H1 (cell line): ENCODE measurements around the gene XIRP1. TPM values are rescaled to one million over a fixed set of nuclear protein-coding genes. Genes with fewer than 3 reads are reported as not detected.

Experiments
- ATF3 ChIP-seq: IDR thresholded peaks from 2 replicates; pipeline ENCODE4 v1.6.1; 2011; ENCODE audit warnings: low read depth, mild to moderate bottlenecking, low read length; ENCODE audit not compliant: insufficient read depth
- CHD1 ChIP-seq: IDR thresholded peaks from 2 replicates; pipeline ENCODE4 v1.6.1; 2012; ENCODE audit warnings: low read depth, low read length, improper control_type of control experiment
- EP300 ChIP-seq, 2 experiments: IDR thresholded peaks; 1 replicate in 1 of 2; 2 replicates in 1 of 2; pipeline ENCODE4 v1.6.1; 2011 to 2012; ENCODE audit warnings: low read depth in 2 of 2, low read length in 2 of 2, mild to moderate bottlenecking in 2 of 2, borderline replicate concordance in 1 of 2, inconsistent platforms in 1 of 2, moderate library complexity in 1 of 2
- EZH2 ChIP-seq: fragments of 200-600 bp; sonication (generic); IDR thresholded peaks from 2 replicates; pipeline ENCODE4 v1.7.1; 2012; ENCODE audit warnings: low read depth, mild to moderate bottlenecking, moderate library complexity, low read length, inconsistent platforms; ENCODE audit not compliant: severe bottlenecking
- HDAC2 ChIP-seq, 2 experiments: fragments of 300-600 bp in 1 of 2; sonication (generic) in 1 of 2; IDR thresholded peaks; 2 replicates each; pipeline ENCODE4 v1.6.1; 2011 to 2012; ENCODE audit warnings: low read depth in 2 of 2, low read length in 2 of 2, mild to moderate bottlenecking in 2 of 2, moderate library complexity in 2 of 2, borderline replicate concordance in 1 of 2, inconsistent platforms in 1 of 2
- HDAC6 ChIP-seq: IDR thresholded peaks from one replicate; pipeline ENCODE4 v1.7.1; 2012; ENCODE audit warnings: low read depth, mild to moderate bottlenecking, inconsistent platforms, low read length, moderate library complexity
- JUND ChIP-seq: IDR thresholded peaks from 2 replicates; pipeline ENCODE4 v1.6.1; 2011; ENCODE audit warnings: mild to moderate bottlenecking, improper control_type of control experiment, low read length
- KDM4A ChIP-seq: IDR thresholded peaks from one replicate; pipeline ENCODE4 v1.7.1; 2012; ENCODE audit warnings: low read depth, mild to moderate bottlenecking, moderate library complexity, low read length, inconsistent platforms; ENCODE audit not compliant: severe bottlenecking
- RBBP5 ChIP-seq: IDR thresholded peaks from 2 replicates; pipeline ENCODE4 v1.7.1; 2012; ENCODE audit warnings: low read depth, mild to moderate bottlenecking, inconsistent platforms, low read length, moderate library complexity, borderline replicate concordance
- RNF2 ChIP-seq: fragments of 200-900, 300-1000 bp; sonication (generic); IDR thresholded peaks from 2 replicates; pipeline ENCODE4 v1.7.1; 2016; ENCODE audit warnings: borderline replicate concordance, low read depth, mild to moderate bottlenecking, antibody characterized with exemption, low read length; ENCODE audit not compliant: poor library complexity, severe bottlenecking; ENCODE audit errors: missing control alignments
- TAF7 ChIP-seq: optimal IDR thresholded peaks from 2 replicates; pipeline ENCODE3; 2011; ENCODE audit warnings: low read depth, mild to moderate bottlenecking, inconsistent platforms, low read length, moderate library complexity, borderline replicate concordance
- TEAD4 ChIP-seq: IDR thresholded peaks from 2 replicates; pipeline ENCODE4 v1.6.1; 2012; ENCODE audit warnings: low read depth, low read length, inconsistent platforms, mixed read lengths
- polyA plus RNA-seq, 7 experiments: library from polyadenylated mRNA; depleted of rRNA in 3 of 7; stranded (reverse) in 5 of 7; unstranded in 2 of 7; fragments of >200 nt in 5 of 7; fragments of 200-250 nt in 2 of 7; gene quantifications; 1 replicate in 5 of 7; 2 replicates in 1 of 7; 4 replicates in 1 of 7; pipeline versions ENCODE4 v1.2.1 to v1.2.3, GENCODE V29; 2011 to 2013; ENCODE audit warnings: missing spikeins in 2 of 7, mixed read lengths in 2 of 7
- total RNA-seq: library from RNA; stranded (reverse); fragmentation: NEBNext Ultra II Directional; extraction: Animal tissue kit (Norgen Biotek cat#: 25700); gene quantifications from 2 replicates; pipeline ENCODE4 v1.2.1, GENCODE V29; 2021

The XIRP1 gene
- total and polyA plus RNA-seq, 2 of the 8 experiments (the other 6 are each of a cell fraction or from before 2014, with no cell fraction given): not detected

DNA sequence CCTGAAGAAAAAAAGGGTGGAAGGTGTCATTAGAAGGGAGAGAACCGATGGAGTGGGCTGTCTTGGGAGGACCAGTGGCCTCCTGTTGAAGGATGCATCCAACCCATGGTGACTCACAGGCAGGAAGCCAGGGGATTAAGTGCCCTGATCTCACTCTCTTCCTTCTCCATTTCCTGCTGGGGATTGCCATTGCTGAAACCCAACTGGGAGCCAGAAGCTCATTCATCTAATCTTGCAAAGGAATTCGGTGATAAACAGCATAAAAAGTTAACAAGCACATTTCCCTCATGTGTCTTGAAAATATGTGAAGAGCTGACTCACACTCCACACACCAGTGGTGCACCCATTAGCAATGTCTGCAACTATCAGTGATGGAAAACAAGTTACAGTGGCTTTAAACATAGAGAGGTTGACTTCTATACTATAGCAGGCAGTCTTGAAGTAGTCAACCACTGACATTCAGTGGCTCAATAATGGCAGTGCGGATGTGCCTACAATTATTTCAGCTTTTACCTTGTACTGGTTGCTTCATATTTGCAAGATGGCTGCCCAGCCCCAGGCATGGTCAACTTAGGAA lies 26.2 kb downstream of the XIRP1 start (continued):
- TF ChIP-seq HDAC6: no peak
- no peak for TF ChIP-seq TEAD4
- TF ChIP-seq HDAC2 (IDR thresholded peaks at IDR 0.05; ENCODE audit: borderline replicate concordance in 1 of 2, low read depth in 2 of 2, low read length in 2 of 2): no peak
- TF ChIP-seq KDM4A: no peak
- TF ChIP-seq EZH2: no peak
- no peak for TF ChIP-seq RBBP5
- TF ChIP-seq TAF7: no peak
- TF ChIP-seq EP300 (IDR thresholded peaks at IDR 0.05; ENCODE audit: borderline replicate concordance in 1 of 2, low read depth in 2 of 2, low read length in 2 of 2): no peak
- no peak for TF ChIP-seq CHD1
- no peak for TF ChIP-seq RNF2
- 0 out of 2 replicates have a peak, but pooled peaks have one; percentile 25 for TF ChIP-seq JUND
- TF ChIP-seq ATF3: no peak
